HEK293 (cell line): ENCODE measurements around the gene ENO2.

Experiments
- BCL11A ChIP-seq: fragments of 450-650 bp; formaldehyde crosslinking; IDR thresholded peaks from 2 replicates; pipeline ENCODE4 v1.5.1; 2016; ENCODE audit warnings: low read depth, missing biosample characterization, missing genetic modification characterization
- GLI4 ChIP-seq: fragments of 450-650 bp; formaldehyde crosslinking; IDR thresholded peaks from 2 replicates; pipeline ENCODE4 v1.5.1; 2016; ENCODE audit warnings: missing biosample characterization, missing genetic modification characterization
- MEIS1 ChIP-seq: sonication (generic); formaldehyde crosslinking; IDR thresholded peaks from 2 replicates; pipeline ENCODE4 v1.8.1; 2022; ENCODE audit warnings: missing genetic modification reagents, mild to moderate bottlenecking, borderline replicate concordance
- SCRT1 ChIP-seq: fragments of 450-650 bp; formaldehyde crosslinking; IDR thresholded peaks from 2 replicates; pipeline ENCODE4 v1.5.1; 2016; ENCODE audit warnings: missing biosample characterization, missing genetic modification characterization, borderline replicate concordance
- SP7 ChIP-seq: fragments of 450-650 bp; formaldehyde crosslinking; IDR thresholded peaks from 2 replicates; pipeline ENCODE4 v1.5.1; 2016; ENCODE audit warnings: missing biosample characterization, missing genetic modification characterization
- ZBTB17 ChIP-seq: fragments of 450-650 bp; formaldehyde crosslinking; IDR thresholded peaks from 2 replicates; pipeline ENCODE4 v1.5.1; 2016; ENCODE audit warnings: missing biosample characterization, missing genetic modification characterization
- ZNF121 ChIP-seq: fragments of 450-650 bp; formaldehyde crosslinking; IDR thresholded peaks from 2 replicates; pipeline ENCODE4 v1.5.1; 2016; ENCODE audit warnings: missing biosample characterization, missing genetic modification characterization
- ZNF174 ChIP-seq: fragments of 450-650 bp; formaldehyde crosslinking; IDR thresholded peaks from 2 replicates; pipeline ENCODE4 v1.5.0; 2017; ENCODE audit warnings: missing biosample characterization, mild to moderate bottlenecking, missing genetic modification characterization
- ZNF184 ChIP-seq: fragments of 450-650 bp; IDR thresholded peaks from 2 replicates; pipeline ENCODE4 v1.5.1; 2018; ENCODE audit warnings: missing biosample characterization, mild to moderate bottlenecking, missing genetic modification characterization
- ZNF221 ChIP-seq: fragments of 450-650 bp; formaldehyde crosslinking; IDR thresholded peaks from 2 replicates; pipeline ENCODE4 v1.5.1; 2017; ENCODE audit warnings: missing biosample characterization, missing genetic modification characterization, borderline replicate concordance
- ZNF239 ChIP-seq: fragments of 450-650 bp; formaldehyde crosslinking; IDR thresholded peaks from 2 replicates; pipeline ENCODE4 v1.5.1; 2016; ENCODE audit warnings: missing biosample characterization, missing genetic modification characterization
- ZNF24 ChIP-seq: fragments of 450-650 bp; formaldehyde crosslinking; IDR thresholded peaks from 2 replicates; pipeline ENCODE4 v1.5.1; 2016; ENCODE audit warnings: missing biosample characterization, missing genetic modification characterization
- ZNF416 ChIP-seq: fragments of 450-650 bp; formaldehyde crosslinking; IDR thresholded peaks from 2 replicates; pipeline ENCODE4 v1.5.1; 2016; ENCODE audit warnings: missing biosample characterization, missing genetic modification characterization
- ZNF530 ChIP-seq: fragments of 450-650 bp; formaldehyde crosslinking; IDR thresholded peaks from 2 replicates; pipeline ENCODE4 v1.5.1; 2016; ENCODE audit warnings: low read depth, missing biosample characterization, missing genetic modification characterization
- ZNF555 ChIP-seq: fragments of 450-650 bp; formaldehyde crosslinking; conservative IDR thresholded peaks from 2 replicates; pipeline ENCODE4 v1.5.1; 2017; ENCODE audit warnings: missing biosample characterization, mild to moderate bottlenecking, missing genetic modification characterization, inconsistent platforms
- ZNF600 ChIP-seq: fragments of 450-650 bp; formaldehyde crosslinking; IDR thresholded peaks from 2 replicates; pipeline ENCODE4 v1.5.1; 2016; ENCODE audit warnings: missing biosample characterization, missing genetic modification characterization
- ZNF785 ChIP-seq: fragments of 450-650 bp; formaldehyde crosslinking; IDR thresholded peaks from 2 replicates; pipeline ENCODE4 v1.5.1; 2016; ENCODE audit warnings: missing biosample characterization, missing genetic modification characterization
- ZSCAN23 ChIP-seq: fragments of 450-650 bp; formaldehyde crosslinking; IDR thresholded peaks from 2 replicates; pipeline ENCODE4 v1.5.1; 2016; ENCODE audit warnings: missing biosample characterization, missing genetic modification characterization
- ZSCAN30 ChIP-seq: fragments of 450-650 bp; IDR thresholded peaks from 2 replicates; pipeline ENCODE4 v1.5.1; 2018; ENCODE audit warnings: missing biosample characterization, mild to moderate bottlenecking, missing genetic modification characterization, moderate library complexity
- TF ChIP-seq, protein P1 (sequence below): fragments of 450-650 bp; IDR thresholded peaks from 2 replicates; pipeline ENCODE4 v1.5.1; 2018; ENCODE audit warnings: missing biosample characterization, missing genetic modification characterization
- TF ChIP-seq, protein P2 (sequence below): fragments of 450-650 bp; formaldehyde crosslinking; IDR thresholded peaks from 2 replicates; pipeline ENCODE4 v1.5.1; 2017; ENCODE audit warnings: missing biosample characterization, missing genetic modification characterization
- TF ChIP-seq, protein P3 (sequence below): fragments of 450-650 bp; formaldehyde crosslinking; IDR thresholded peaks from 2 replicates; pipeline ENCODE4 v1.5.1; 2016; ENCODE audit warnings: missing biosample characterization, missing genetic modification characterization
- TF ChIP-seq, protein P4 (sequence below): fragments of 450-650 bp; formaldehyde crosslinking; IDR thresholded peaks from 2 replicates; pipeline ENCODE4 v1.5.1; 2016; ENCODE audit warnings: missing biosample characterization, missing genetic modification characterization, borderline replicate concordance
- TF ChIP-seq, protein P5 (sequence below): fragments of 450-650 bp; formaldehyde crosslinking; IDR thresholded peaks from 2 replicates; pipeline ENCODE4 v1.5.1; 2016; ENCODE audit warnings: missing biosample characterization, missing genetic modification characterization

Gene ENO2

DNA sequence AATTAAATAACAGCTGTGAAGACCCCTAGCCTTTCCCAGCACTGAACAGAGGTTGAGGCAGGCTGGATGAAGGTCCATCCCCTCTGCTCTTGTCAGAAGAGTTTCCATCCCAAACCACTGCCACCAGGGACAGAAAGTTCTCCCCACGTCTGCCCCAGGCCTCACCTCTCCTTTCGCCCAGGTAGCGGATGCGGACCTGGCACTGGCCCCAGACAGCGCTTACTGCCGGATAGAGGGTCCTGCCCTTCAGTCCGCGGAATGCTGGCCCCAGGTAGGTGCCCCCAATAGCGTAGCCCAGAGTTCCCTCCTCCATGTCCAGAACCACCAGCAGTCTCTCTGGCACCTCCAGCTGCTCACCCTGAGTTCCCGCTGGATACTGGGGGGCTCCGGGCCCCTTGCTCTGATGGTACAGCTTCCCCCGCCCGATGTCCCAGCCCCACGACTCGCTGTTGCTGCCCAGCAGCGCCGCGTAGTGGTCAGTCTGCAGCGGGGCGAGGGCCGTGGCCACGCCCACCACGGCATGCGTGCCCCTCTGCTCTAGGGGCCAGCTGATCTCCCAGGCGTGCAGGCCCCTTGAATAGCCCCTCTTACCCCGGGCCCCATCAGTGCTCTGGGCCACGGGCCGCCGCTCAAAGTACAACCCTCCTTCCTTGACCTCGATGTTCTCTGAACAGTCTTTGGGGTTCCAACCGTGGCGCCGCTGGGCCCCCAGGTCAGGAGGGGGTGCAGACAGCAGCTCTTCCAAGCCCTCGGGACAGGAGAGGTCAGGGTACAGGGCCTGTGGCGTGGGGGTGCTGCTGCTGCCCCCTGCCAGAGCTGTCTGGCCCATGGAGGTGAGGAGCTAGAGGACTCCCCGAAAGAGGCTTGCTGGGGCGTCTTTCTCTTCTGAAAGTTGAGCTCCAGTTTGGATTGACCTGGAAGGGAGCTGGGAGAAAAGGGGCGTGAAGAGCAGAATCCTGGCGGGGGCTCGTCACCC is 42.0 kb upstream of the ENO2 start (continued):
- TF ChIP-seq GLI4 (tag by site-specific recombination), result no peak
- TF ChIP-seq ZNF600 (tag by site-specific recombination), result 0 out of 2 replicates have a peak, but pooled peaks have one; percentile 49
- no peak for TF ChIP-seq ZNF785
- TF ChIP-seq, protein P1, sequence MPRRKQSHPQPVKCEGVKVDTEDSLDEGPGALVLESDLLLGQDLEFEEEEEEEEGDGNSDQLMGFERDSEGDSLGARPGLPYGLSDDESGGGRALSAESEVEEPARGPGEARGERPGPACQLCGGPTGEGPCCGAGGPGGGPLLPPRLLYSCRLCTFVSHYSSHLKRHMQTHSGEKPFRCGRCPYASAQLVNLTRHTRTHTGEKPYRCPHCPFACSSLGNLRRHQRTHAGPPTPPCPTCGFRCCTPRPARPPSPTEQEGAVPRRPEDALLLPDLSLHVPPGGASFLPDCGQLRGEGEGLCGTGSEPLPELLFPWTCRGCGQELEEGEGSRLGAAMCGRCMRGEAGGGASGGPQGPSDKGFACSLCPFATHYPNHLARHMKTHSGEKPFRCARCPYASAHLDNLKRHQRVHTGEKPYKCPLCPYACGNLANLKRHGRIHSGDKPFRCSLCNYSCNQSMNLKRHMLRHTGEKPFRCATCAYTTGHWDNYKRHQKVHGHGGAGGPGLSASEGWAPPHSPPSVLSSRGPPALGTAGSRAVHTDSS (tag by site-specific recombination), result no peak
- no peak for TF ChIP-seq MEIS1
- TF ChIP-seq, protein P2, sequence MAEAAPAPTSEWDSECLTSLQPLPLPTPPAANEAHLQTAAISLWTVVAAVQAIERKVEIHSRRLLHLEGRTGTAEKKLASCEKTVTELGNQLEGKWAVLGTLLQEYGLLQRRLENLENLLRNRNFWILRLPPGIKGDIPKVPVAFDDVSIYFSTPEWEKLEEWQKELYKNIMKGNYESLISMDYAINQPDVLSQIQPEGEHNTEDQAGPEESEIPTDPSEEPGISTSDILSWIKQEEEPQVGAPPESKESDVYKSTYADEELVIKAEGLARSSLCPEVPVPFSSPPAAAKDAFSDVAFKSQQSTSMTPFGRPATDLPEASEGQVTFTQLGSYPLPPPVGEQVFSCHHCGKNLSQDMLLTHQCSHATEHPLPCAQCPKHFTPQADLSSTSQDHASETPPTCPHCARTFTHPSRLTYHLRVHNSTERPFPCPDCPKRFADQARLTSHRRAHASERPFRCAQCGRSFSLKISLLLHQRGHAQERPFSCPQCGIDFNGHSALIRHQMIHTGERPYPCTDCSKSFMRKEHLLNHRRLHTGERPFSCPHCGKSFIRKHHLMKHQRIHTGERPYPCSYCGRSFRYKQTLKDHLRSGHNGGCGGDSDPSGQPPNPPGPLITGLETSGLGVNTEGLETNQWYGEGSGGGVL (tag by site-specific recombination), result no peak
- TF ChIP-seq, protein P3, sequence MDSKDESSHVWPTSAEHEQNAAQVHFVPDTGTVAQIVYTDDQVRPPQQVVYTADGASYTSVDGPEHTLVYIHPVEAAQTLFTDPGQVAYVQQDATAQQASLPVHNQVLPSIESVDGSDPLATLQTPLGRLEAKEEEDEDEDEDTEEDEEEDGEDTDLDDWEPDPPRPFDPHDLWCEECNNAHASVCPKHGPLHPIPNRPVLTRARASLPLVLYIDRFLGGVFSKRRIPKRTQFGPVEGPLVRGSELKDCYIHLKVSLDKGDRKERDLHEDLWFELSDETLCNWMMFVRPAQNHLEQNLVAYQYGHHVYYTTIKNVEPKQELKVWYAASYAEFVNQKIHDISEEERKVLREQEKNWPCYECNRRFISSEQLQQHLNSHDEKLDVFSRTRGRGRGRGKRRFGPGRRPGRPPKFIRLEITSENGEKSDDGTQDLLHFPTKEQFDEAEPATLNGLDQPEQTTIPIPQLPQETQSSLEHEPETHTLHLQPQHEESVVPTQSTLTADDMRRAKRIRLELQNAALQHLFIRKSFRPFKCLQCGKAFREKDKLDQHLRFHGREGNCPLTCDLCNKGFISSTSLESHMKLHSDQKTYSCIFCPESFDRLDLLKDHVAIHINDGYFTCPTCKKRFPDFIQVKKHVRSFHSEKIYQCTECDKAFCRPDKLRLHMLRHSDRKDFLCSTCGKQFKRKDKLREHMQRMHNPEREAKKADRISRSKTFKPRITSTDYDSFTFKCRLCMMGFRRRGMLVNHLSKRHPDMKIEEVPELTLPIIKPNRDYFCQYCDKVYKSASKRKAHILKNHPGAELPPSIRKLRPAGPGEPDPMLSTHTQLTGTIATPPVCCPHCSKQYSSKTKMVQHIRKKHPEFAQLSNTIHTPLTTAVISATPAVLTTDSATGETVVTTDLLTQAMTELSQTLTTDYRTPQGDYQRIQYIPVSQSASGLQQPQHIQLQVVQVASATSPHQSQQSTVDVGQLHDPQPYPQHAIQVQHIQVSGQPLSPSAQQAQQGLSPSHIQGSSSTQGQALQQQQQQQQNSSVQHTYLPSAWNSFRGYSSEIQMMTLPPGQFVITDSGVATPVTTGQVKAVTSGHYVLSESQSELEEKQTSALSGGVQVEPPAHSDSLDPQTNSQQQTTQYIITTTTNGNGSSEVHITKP, result peak; percentile 37; the same call in 1 of the 2 replicates
- no peak for TF ChIP-seq ZNF221 (tag by site-specific recombination)
- TF ChIP-seq, protein P4, sequence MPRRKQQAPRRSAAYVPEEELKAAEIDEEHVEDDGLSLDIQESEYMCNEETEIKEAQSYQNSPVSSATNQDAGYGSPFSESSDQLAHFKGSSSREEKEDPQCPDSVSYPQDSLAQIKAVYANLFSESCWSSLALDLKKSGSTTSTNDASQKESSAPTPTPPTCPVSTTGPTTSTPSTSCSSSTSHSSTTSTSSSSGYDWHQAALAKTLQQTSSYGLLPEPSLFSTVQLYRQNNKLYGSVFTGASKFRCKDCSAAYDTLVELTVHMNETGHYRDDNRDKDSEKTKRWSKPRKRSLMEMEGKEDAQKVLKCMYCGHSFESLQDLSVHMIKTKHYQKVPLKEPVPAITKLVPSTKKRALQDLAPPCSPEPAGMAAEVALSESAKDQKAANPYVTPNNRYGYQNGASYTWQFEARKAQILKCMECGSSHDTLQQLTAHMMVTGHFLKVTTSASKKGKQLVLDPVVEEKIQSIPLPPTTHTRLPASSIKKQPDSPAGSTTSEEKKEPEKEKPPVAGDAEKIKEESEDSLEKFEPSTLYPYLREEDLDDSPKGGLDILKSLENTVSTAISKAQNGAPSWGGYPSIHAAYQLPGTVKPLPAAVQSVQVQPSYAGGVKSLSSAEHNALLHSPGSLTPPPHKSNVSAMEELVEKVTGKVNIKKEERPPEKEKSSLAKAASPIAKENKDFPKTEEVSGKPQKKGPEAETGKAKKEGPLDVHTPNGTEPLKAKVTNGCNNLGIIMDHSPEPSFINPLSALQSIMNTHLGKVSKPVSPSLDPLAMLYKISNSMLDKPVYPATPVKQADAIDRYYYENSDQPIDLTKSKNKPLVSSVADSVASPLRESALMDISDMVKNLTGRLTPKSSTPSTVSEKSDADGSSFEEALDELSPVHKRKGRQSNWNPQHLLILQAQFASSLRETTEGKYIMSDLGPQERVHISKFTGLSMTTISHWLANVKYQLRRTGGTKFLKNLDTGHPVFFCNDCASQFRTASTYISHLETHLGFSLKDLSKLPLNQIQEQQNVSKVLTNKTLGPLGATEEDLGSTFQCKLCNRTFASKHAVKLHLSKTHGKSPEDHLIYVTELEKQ (tag by site-specific recombination), result no peak
- TF ChIP-seq ZNF184 (tag by site-specific recombination), result no peak
- no peak; the same call in 1 of the 2 replicates for TF ChIP-seq ZBTB17 (tag by site-specific recombination)
- TF ChIP-seq SCRT1 (tag by site-specific recombination), result no peak
- no peak for TF ChIP-seq ZSCAN23 (tag by site-specific recombination)
- TF ChIP-seq ZNF239 (tag by site-specific recombination), result no peak
- no peak for TF ChIP-seq ZNF174 (tag by site-specific recombination)
- TF ChIP-seq ZNF24, result peak; percentile 63
- TF ChIP-seq ZNF530 (tag by site-specific recombination), result no peak
- no peak for TF ChIP-seq ZNF416
- TF ChIP-seq BCL11A (tag by site-specific recombination), result no peak; the same call in 1 of the 2 replicates
- TF ChIP-seq ZNF121 (tag by site-specific recombination), result no peak
- TF ChIP-seq, protein P5, sequence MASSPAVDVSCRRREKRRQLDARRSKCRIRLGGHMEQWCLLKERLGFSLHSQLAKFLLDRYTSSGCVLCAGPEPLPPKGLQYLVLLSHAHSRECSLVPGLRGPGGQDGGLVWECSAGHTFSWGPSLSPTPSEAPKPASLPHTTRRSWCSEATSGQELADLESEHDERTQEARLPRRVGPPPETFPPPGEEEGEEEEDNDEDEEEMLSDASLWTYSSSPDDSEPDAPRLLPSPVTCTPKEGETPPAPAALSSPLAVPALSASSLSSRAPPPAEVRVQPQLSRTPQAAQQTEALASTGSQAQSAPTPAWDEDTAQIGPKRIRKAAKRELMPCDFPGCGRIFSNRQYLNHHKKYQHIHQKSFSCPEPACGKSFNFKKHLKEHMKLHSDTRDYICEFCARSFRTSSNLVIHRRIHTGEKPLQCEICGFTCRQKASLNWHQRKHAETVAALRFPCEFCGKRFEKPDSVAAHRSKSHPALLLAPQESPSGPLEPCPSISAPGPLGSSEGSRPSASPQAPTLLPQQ (tag by site-specific recombination), result peak; percentile 68
- no peak for TF ChIP-seq ZNF555
- TF ChIP-seq SP7, result peak; percentile 50
- TF ChIP-seq ZSCAN30 (tag by site-specific recombination), result no peak; the same call in 1 of the 2 replicates
